ENCODE data around the gene ZDHHC14.

ZDHHC14 gene

GRCh38 chr6:157620944-157621343, 240.0 kb downstream of the ZDHHC14 start:
- no peak for TF ChIP-seq Cebpa-rat (IDR thresholded peaks at IDR 0.05)
- H3K9me3 ChIP-seq (replicated peaks in 1 of 11): peaks cover 10 to 20% (median 16%) of the 10 kb centered on the region in 11 experiments; a peak in 20 of 22 replicates
- 0 out of 22 replicates have a peak, but pooled peaks cover 0 to 3% (median 0%) of the 10 kb centered on the region in 11 experiments for H4K20me1 ChIP-seq
- no peak overlapping the region for H3K9ac ChIP-seq
- no peak overlapping the region for H3K27ac ChIP-seq
- no peak overlapping the region for H3K4me2 ChIP-seq
- no peak overlapping the region for H3K4me3 ChIP-seq
- no peaks in the 10 kb centered on the region for H3K27me3 ChIP-seq
- peaks cover 0 to 19% (median 0%) of the 10 kb centered on the region in 11 experiments; a peak in 6 of 22 replicates for H3K36me3 ChIP-seq
- H3K4me1 ChIP-seq: peaks cover 0 to 3% (median 0%) of the 10 kb centered on the region in 10 experiments; a peak in 6 of 20 replicates

DNA sequence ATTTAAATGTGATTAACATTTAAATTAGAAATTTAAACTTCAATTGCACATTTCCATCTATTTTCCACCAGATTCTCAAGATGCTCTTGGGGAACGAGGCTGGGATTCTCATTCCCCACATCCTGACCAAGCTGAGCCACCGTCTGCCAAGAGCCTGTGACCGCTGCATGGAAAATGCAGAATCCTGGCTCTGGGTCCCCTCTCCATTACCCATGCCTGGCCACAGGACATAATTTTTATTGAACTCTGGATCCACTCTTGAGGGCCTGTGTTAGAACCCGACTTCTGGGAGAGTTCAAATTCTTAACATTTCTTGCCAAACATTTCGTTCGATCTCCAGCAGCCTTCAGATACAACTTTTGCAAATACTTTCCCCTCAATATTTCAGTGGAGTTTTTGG, 240.4 kb downstream of the ZDHHC14 start:
- H3K9me3 ChIP-seq (replicated peaks in 1 of 11): peaks cover 10 to 20% (median 16%) of the 10 kb centered on the region in 11 experiments; a peak in 20 of 22 replicates
- no peak overlapping the region for H3K4me3 ChIP-seq
- TF ChIP-seq Cebpa-rat (IDR thresholded peaks at IDR 0.05): no peak
- no peaks in the 10 kb centered on the region for H3K27me3 ChIP-seq
- H3K27ac ChIP-seq: no peak overlapping the region
- H3K4me2 ChIP-seq: no peak overlapping the region
- 0 out of 22 replicates have a peak, but pooled peaks cover 0 to 3% (median 0%) of the 10 kb centered on the region in 11 experiments for H4K20me1 ChIP-seq
- no peak overlapping the region for H3K9ac ChIP-seq
- peaks cover 0 to 19% (median 0%) of the 10 kb centered on the region in 11 experiments; a peak in 6 of 22 replicates for H3K36me3 ChIP-seq
- no peaks in the 10 kb centered on the region for H3K4me1 ChIP-seq

- H3K4me1 ChIP-seq: no peaks in the 10 kb centered on the region
- no peaks in the 10 kb centered on the region for H3K27me3 ChIP-seq
- H3K4me3 ChIP-seq: no peak overlapping the region
- H4K20me1 ChIP-seq: no peaks in the 10 kb centered on the region
- no peak overlapping the region for H3K4me2 ChIP-seq
- no peak overlapping the region for H3K27ac ChIP-seq
- H3K9ac ChIP-seq: no peak overlapping the region
- peaks cover 10 to 20% (median 16%) of the 10 kb centered on the region in 11 experiments; a peak in 20 of 22 replicates for H3K9me3 ChIP-seq (replicated peaks in 1 of 11)
- TF ChIP-seq Cebpa-rat (IDR thresholded peaks at IDR 0.05): no peak
- H3K36me3 ChIP-seq: peaks cover 0 to 19% (median 0%) of the 10 kb centered on the region in 11 experiments; a peak in 5 of 22 replicates
These were observed 241.4 kb downstream of the ZDHHC14 start for GRCh38 chr6:157622427-157622826.

DNA sequence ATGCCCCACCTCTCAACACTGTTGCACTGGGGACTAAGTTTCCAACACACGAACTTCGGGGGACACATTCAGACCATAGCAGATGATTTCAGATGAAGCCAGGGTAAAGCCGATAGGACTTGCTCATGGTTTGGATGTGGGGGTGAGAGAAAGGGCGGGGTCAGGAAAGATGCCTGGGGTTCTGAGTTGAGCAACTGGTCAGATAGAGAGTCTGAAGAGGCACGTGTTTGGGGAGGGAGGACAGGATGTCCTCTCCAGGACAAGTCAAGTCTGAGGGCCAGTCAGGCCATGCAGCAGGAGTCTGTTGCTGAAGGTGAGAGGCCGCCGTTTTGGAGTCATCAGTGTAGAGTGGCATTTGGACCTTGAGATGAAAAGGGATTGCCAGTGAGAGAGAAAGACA, 244.1 kb downstream of the ZDHHC14 start:
- Histone ChIP-seq H3K27ac (no peak overlapping the region), H3K4me1 (peaks cover 16 to 19% (median 17%) of the 10 kb centered on the region in 10 experiments), H4K20me1 (no peaks in the 10 kb centered on the region), H3K36me3 (peaks cover 0 to 19% (median 0%) of the 10 kb centered on the region in 11 experiments; a peak in 5 of 22 replicates), H3K9ac (no peak overlapping the region), H3K27me3 (no peaks in the 10 kb centered on the region), H3K4me2 (no peak overlapping the region), H3K9me3 (replicated peaks in 1 of 11) (peaks cover 10 to 20% (median 16%) of the 10 kb centered on the region in 11 experiments; a peak in 20 of 22 replicates), H3K4me3 (no peak overlapping the region)
- no peak for TF ChIP-seq Cebpa-rat (IDR thresholded peaks at IDR 0.05)

DNA sequence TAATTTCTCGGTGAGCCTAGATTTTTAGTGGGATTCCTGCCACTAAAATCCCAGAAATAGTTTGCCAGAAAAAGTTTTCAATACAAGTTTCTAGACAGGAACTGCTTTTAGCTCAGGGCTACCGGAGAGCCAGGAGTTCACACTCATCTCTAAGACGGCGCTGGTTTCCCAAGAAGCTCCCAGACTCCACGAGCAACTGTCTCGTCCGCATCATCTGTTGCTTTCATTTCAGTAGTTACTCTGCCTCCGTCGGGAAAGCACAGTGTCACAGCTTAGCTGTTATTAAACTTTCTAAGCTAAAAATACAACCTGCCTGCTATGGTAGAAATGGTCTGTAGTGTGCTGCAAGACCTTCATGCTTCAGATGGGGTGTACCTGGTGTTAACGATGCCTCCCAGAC, 244.8 kb downstream of the ZDHHC14 start:
- Histone ChIP-seq H3K9me3 (replicated peaks in 1 of 11) (peaks cover 10 to 20% (median 16%) of the 10 kb centered on the region in 11 experiments; a peak in 20 of 22 replicates), H3K27ac (no peak overlapping the region), H3K4me2 (no peak overlapping the region), H3K36me3 (peaks cover 0 to 19% (median 0%) of the 10 kb centered on the region in 11 experiments; a peak in 6 of 22 replicates), H4K20me1 (no peaks in the 10 kb centered on the region), H3K4me3 (no peak overlapping the region), H3K27me3 (no peaks in the 10 kb centered on the region), H3K9ac (no peak overlapping the region), H3K4me1 (peaks cover 18 to 26% (median 20%) of the 10 kb centered on the region in 10 experiments)
- no peak for TF ChIP-seq Cebpa-rat (IDR thresholded peaks at IDR 0.05)

- H3K9ac ChIP-seq: no peak overlapping the region
- TF ChIP-seq Cebpa-rat (IDR thresholded peaks at IDR 0.05): no peak
- peaks cover 0 to 18% (median 0%) of the 10 kb centered on the region in 11 experiments; a peak in 6 of 22 replicates for H3K36me3 ChIP-seq
- H3K4me1 ChIP-seq: peaks cover 19 to 40% (median 35%) of the 10 kb centered on the region in 10 experiments
- H3K27ac ChIP-seq: no peak overlapping the region
- no peaks in the 10 kb centered on the region for H4K20me1 ChIP-seq
- no peaks in the 10 kb centered on the region for H3K27me3 ChIP-seq
- H3K4me3 ChIP-seq: no peak overlapping the region
- H3K4me2 ChIP-seq: no peak overlapping the region
- peaks cover 10 to 18% (median 13%) of the 10 kb centered on the region in 11 experiments; a peak in 20 of 22 replicates for H3K9me3 ChIP-seq (replicated peaks in 1 of 11)
These were observed 246.4 kb downstream of the ZDHHC14 start for GRCh38 chr6:157627195-157627966.

DNA sequence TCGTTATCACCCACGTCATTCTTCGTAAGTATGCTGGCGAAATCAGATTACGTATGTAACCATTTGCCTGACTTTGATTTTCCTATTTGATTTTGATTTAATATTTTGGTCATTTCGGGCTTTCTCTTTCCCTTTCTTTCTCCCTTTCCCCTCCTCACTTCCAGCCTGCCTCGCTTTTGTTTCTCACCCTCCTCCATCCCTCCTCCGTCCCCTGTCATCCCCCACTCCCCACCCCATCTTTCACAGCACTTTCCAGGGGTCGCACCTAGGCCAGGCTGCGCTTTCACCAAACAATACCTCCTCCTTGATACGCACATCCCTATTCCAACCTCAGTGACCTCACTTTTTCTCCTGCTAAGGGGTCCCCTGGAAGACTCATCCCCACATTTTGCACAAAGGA, 247.5 kb downstream of the ZDHHC14 start:
- Histone ChIP-seq H3K27me3 (no peaks in the 10 kb centered on the region), H3K36me3 (peaks cover 0 to 16% (median 0%) of the 10 kb centered on the region in 11 experiments; a peak in 6 of 22 replicates), H3K4me3 (no peak overlapping the region), H3K4me2 (peak overlapping the region; percentile 58 to 77 (median 69); a peak in 21 of 22 replicates), H3K4me1 (peaks cover 19 to 40% (median 35%) of the 10 kb centered on the region in 10 experiments), H3K9ac (no peak overlapping the region), H4K20me1 (no peaks in the 10 kb centered on the region), H3K27ac (no peak overlapping the region), H3K9me3 (replicated peaks in 1 of 11) (peaks cover 0 to 7% (median 3%) of the 10 kb centered on the region in 11 experiments; a peak in 12 of 22 replicates)
- no peak for TF ChIP-seq Cebpa-rat (IDR thresholded peaks at IDR 0.05)

GRCh38 chr6:157629220-157629619, 248.2 kb downstream of the ZDHHC14 start:
- Histone ChIP-seq H3K9me3 (replicated peaks in 1 of 11) (no peaks in the 10 kb centered on the region), H3K4me1 (peaks cover 19 to 40% (median 35%) of the 10 kb centered on the region in 10 experiments), H3K36me3 (peaks cover 0 to 22% (median 0%) of the 10 kb centered on the region in 11 experiments; a peak in 6 of 22 replicates), H3K27me3 (no peaks in the 10 kb centered on the region), H3K4me3 (no peak overlapping the region; a peak in 1 of 20 replicates), H3K27ac (peak overlapping the region in 4 of 11 experiments; percentile 14 to 33 (median 27); a peak in 2 of 22 replicates), H4K20me1 (no peaks in the 10 kb centered on the region), H3K4me2 (peak overlapping the region; percentile 58 to 77 (median 69)), H3K9ac (no peak overlapping the region)
- no peak for TF ChIP-seq Cebpa-rat (IDR thresholded peaks at IDR 0.05)

DNA sequence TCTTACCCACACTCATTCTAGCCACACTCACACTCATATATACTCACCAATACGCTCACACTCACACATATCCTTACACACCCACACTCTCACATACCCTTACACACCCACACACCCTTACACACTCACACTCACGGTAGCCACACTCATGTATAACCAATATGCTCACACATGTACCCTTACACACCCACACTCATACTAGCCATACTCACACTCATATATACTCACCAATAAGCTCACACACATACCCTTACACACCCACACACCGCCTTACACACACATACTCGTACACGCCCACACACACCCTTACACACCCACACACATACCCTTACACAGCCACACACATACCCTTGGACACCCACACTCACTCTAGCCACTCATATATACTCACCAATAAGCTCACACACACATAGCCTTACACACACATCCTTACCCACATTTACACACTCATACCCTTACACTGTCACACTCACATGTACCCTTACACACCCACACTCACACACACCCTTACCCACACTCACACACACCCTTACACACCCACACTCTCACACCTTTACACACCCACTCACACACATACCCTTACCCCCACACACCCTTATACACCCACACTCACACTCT, 249.6 kb downstream of the ZDHHC14 start:
- no peak overlapping the region; a peak in 1 of 22 replicates for H3K27ac ChIP-seq
- peaks cover 0 to 30% (median 0%) of the 10 kb centered on the region in 11 experiments; a peak in 6 of 22 replicates for H3K36me3 ChIP-seq
- H3K4me3 ChIP-seq: no peak overlapping the region
- H3K4me2 ChIP-seq: peak overlapping the region in 9 of 11 experiments; percentile 63 to 79 (median 74); a peak in 7 of 22 replicates
- no peaks in the 10 kb centered on the region for H3K27me3 ChIP-seq
- no peak overlapping the region for H3K9ac ChIP-seq
- H3K9me3 ChIP-seq (replicated peaks in 1 of 11): no peaks in the 10 kb centered on the region
- TF ChIP-seq Cebpa-rat (IDR thresholded peaks at IDR 0.05): no peak
- peaks cover 19 to 40% (median 35%) of the 10 kb centered on the region in 10 experiments for H3K4me1 ChIP-seq
- no peaks in the 10 kb centered on the region for H4K20me1 ChIP-seq

Measured in BLaER1 treated with 17β-estradiol and CSF1 and Interleukin-3, amounts not matched to agents 10 nM and 100 nM (cell line).